Vagina (tissue), 2 donors: Measurements from ENCODE around the gene ASTN2.

Source experiments
- CTCF ChIP-seq, 3 experiments: fragments of 450-650 bp in 2 of 3; fragments of 200-600 bp in 1 of 3; sonication (generic) in 1 of 3; IDR thresholded peaks; one replicate each; pipeline ENCODE4 v1.5.1; 2017 to 2019; ENCODE audit warnings: antibody characterized with exemption in 3 of 3, mild to moderate bottlenecking in 2 of 3, moderate library complexity in 2 of 3
- POLR2A ChIP-seq, 2 donors: fragments of 450-650 bp; IDR thresholded peaks; one replicate each; pipeline ENCODE4 v1.6.1; 2017; ENCODE audit warnings: antibody characterized with exemption in 2 of 2, mild to moderate bottlenecking in 2 of 2, moderate library complexity in 2 of 2
- POLR2AphosphoS5 ChIP-seq, 2 donors: sonication (generic); formaldehyde crosslinking; IDR thresholded peaks; one replicate each; pipeline ENCODE4 v1.9.0; 2017; ENCODE audit warnings: antibody characterized with exemption in 2 of 2, mild to moderate bottlenecking in 2 of 2, low read depth in 1 of 2; ENCODE audit not compliant: insufficient read depth in 1 of 2

- TF ChIP-seq CTCF (IDR thresholded peaks at IDR 0.05) = no peak
- TF ChIP-seq POLR2AphosphoS5 (IDR thresholded peaks at IDR 0.05; ENCODE audit: insufficient read depth in 1 of 2, low read depth in 1 of 2) = no peak
- TF ChIP-seq POLR2A (IDR thresholded peaks at IDR 0.05) = no peak
Observed at GRCh38 chr9:116453785-116454184, 961.1 kb downstream of the ASTN2 start.
